GM12891 (cell line): ENCODE data around the gene SPTSSB.

Source experiments
- DNase-seq: peaks from one replicate; pipeline ENCODE4 v3.0.0; 2011; ENCODE audit warnings: low spot score; ENCODE audit not compliant: insufficient read length
- FAIRE-seq: peaks from 2 replicates; lab custom pipeline; 2011; peaks lifted over from hg19 to GRCh38; lab: Jason Lieb, UNC
- PAX5 ChIP-seq: IDR thresholded peaks from 2 replicates; pipeline ENCODE4 v1.6.1; 2011; ENCODE audit warnings: low read length, moderate library complexity, mild to moderate bottlenecking; ENCODE audit not compliant: insufficient read depth, severe bottlenecking
- POLR2A ChIP-seq: IDR thresholded peaks from 2 replicates; pipeline ENCODE4 v1.6.1; 2011; ENCODE audit warnings: low read depth, low read length, control low read depth
- POLR2AphosphoS5 ChIP-seq: IDR thresholded peaks from 2 replicates; pipeline ENCODE4 v1.6.1; 2011; ENCODE audit warnings: low read depth, low read length, control low read depth
- POU2F2 ChIP-seq: IDR thresholded peaks from 2 replicates; pipeline ENCODE4 v1.6.1; 2011; ENCODE audit warnings: low read depth, mild to moderate bottlenecking, control low read depth, low read length, moderate library complexity
- SPI1 ChIP-seq: IDR thresholded peaks from 2 replicates; pipeline ENCODE4 v1.6.1; 2011; ENCODE audit warnings: low read depth, low read length, control low read depth
- TAF1 ChIP-seq: IDR thresholded peaks from 2 replicates; pipeline ENCODE4 v1.6.1; 2011; ENCODE audit warnings: low read depth, low read length, control low read depth

The SPTSSB gene

DNA sequence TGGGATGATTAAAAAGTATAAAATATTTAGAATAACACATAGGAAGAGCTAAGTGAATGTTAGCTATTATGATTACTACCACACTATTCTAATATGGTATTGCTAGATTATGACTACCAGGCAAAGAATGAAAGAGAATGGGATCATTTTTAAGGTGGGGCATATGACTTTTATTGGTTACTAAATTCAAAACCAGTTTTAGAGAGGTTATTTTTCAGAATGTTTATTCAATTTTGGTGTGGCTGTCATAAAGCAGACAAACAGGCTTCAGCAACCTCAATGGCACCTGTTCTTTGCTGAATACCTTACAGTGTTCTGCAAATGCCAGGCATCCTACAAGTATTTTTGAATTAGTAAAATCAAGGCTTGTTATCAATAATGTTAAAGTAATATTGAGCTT lies 12.8 kb downstream of the SPTSSB start:
- FAIRE-seq (no peak), DNase-seq (no peak)
- TF ChIP-seq TAF1 (no peak), PAX5 (no peak), SPI1 (no peak), POU2F2 (no peak), POLR2AphosphoS5 (no peak), POLR2A (no peak)

DNA sequence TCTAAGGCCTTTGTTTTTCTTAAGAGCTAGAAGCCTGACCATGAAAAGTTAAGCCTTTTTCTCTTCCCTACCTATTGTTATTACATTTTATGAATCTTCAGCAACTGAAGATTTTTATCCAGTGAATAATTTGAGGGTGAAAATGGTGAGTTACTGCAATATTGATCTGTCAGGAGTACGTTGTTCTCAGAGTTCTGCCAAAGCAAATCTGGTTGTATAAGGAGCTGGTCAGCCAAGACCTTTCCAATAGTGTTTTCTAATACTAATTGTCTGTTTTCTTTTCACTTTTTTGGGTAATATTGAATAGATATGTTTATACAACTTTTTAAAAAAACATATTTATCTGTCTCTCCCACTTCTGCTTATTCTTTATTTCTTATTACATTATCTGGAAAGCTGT lies 15.0 kb downstream of the SPTSSB start:
- FAIRE-seq (no peak), DNase-seq (no peak)
- TF ChIP-seq SPI1 (no peak), POU2F2 (no peak), TAF1 (no peak), POLR2A (no peak), PAX5 (no peak), POLR2AphosphoS5 (no peak)

DNA sequence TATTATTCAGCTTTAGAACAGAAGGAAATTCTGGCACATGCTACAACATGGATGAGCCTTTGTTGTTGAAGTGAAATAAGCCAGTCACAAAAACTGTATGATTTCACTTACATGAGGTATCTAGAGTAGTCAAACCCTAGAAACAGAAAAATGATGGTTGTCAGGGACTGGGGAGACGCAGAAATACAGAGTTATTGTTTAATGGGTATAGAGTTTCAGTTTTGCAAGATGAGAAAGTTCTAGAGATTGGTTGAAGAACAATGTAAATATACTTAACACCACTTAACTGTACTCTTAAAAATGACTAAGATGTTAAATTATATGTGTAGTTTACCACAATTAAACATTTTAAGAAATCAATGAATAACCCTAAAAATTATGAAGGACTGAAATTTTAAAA lies 15.8 kb downstream of the SPTSSB start:
- FAIRE-seq (no peak), DNase-seq (no peak)
- TF ChIP-seq POLR2AphosphoS5 (no peak), POU2F2 (no peak), PAX5 (no peak), POLR2A (no peak), TAF1 (no peak), SPI1 (no peak)

DNA sequence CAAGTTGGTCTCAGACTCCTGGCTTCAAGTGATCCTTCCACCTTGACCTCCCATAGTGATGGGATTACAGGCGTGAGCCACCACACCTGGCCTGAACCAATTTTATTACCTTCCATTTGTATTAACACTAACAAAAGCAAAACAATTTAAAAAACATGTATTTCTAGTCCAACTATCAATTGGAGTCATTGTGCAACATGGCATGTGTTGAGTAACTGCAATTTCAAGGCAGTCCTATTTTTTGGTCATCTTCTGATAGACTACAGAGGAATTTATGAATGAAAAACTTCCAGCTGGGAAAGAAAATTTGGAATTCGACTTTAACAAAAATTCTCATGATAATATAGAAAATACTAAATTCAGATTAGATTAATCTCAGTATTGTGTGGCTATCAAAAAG lies 16.8 kb downstream of the SPTSSB start:
- DNase-seq (no peak), FAIRE-seq (no peak)
- no peak for TF ChIP-seq SPI1
- TF ChIP-seq POLR2AphosphoS5: no peak
- no peak for TF ChIP-seq PAX5
- TF ChIP-seq POU2F2: no peak
- TF ChIP-seq POLR2A: no peak
- no peak for TF ChIP-seq TAF1

DNA sequence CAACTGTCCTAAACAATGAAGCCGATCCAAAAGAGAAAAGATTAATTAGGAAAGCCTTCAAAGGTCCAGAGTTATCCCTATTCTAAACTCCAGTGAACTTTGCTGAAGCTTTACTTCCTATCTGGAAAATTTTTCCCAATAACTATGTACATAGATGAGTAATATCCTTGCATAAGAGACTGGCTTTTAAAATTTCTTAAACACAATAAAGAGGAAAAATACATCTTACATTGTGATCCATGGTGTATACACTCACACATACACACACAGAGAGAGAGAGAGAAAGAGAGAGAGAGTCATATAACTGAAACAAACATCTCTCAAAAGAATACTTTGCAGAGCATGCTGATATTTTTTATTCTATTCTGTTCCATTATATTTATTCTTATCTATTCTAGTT lies 20.0 kb downstream of the SPTSSB start:
- FAIRE-seq: no peak
- DNase-seq: no peak
- TF ChIP-seq POLR2AphosphoS5 (no peak), PAX5 (no peak), POU2F2 (no peak), POLR2A (no peak), TAF1 (no peak), SPI1 (no peak)

DNA sequence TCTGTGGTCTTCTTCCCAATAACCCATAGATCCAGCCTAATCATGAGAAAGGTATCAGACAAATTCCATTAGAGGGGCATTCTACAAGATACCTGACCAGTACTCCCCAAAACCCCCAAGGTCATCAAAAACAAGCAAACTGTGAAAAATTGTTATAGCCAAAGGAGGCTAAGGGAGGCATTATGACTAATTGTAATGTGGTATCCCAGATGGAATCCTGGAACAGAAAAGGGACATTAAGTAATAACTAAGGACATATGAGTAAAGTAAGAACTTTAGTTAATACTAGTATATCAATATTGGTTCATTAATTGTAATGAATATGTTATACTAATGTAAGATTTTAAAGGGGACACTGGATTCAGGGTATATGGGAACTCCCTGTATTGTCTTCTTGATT lies 20.4 kb downstream of the SPTSSB start:
- DNase-seq (no peak), FAIRE-seq (no peak)
- TF ChIP-seq TAF1 (no peak), POLR2A (no peak), POU2F2 (no peak), PAX5 (no peak), POLR2AphosphoS5 (no peak), SPI1 (no peak)

DNA sequence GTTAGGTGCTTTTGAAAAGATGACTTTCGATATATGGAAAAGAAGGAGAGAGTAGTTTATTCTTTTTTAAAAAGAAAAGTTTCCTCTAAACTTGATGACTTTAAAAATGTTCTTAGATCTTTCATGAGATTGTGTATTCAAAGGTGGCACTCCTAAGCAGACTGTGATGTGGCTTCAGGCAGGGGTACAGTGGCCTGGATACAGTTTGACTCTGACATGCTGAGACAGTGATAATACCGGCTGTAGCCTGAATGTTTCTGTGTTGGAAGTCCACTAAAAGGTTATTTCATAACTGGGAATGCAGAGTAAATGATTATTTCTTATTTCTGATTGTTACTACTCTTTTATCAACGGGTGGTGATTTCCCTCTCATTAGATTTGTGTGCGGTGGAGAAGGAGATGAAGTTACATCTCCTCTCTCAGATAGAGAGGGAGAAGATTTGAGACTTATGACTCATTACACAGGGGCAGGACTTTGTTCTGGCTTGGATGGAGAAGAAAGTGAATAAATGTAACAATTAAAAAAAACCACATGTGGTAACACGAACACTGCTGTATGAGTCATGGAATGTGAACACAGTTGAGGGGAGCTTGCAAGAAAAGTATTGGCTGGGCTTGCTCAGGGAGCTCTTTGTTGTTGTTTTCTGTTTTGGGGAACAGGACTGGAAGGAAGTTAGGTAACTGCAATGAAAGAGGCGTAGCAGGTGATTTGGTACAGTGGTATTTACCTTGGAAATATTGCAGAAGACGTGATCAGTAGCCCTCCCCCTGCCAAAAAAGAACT lies 21.6 kb downstream of the SPTSSB start:
- FAIRE-seq (no peak), DNase-seq (no peak)
- TF ChIP-seq POU2F2 (no peak), POLR2AphosphoS5 (no peak), SPI1 (no peak), PAX5 (no peak), TAF1 (no peak), POLR2A (no peak)

DNA sequence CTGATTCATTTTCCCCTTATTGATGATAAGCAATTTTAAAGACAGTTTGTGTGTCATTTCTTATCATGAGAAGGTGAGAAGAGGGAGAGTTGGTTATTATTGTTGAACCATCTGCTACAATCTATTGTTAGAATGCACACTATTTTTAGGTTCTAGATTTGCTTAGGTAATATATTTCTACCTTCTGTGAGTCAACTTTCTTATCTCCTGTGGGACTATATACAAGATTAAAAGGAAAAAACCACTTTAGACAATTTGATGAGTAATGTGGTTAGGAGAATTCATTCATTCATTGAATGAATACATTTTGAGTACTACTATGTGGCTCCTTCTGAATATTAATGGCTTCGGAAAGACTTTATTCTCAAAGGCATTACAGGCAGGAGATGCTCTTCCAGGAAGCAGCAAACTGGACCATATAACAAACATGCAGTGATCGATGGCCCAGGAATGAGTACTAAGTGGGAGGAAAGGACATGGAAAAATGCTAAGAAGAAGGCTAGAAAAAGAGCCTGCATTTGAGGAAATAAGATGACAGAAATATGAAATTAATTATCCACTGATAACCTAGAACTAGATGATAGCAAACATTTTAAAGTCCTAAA lies 22.4 kb downstream of the SPTSSB start:
- FAIRE-seq (no peak), DNase-seq (no peak)
- TF ChIP-seq TAF1: no peak
- no peak for TF ChIP-seq POLR2A
- TF ChIP-seq POLR2AphosphoS5: no peak
- TF ChIP-seq PAX5: no peak
- no peak for TF ChIP-seq POU2F2
- no peak for TF ChIP-seq SPI1

DNA sequence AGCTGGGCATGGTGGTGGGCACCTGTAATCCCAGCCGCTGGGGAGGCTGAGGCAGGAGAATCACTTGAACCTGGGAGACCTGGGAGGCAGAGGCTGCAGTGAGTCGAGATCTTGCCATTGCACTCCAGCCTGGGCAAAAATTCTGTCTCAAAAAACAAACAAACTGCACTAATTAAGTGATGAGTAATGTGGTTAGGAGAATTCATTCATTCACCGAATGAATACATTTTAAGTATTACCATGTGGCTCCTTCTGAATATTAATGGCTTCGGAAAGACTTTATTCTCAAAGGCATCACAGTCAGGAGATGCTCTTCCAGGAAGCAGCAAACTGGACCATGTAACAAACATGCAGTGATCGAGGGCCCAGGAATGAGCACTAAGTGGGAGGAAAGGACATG lies 23.6 kb downstream of the SPTSSB start:
- DNase-seq (no peak), FAIRE-seq (no peak)
- TF ChIP-seq POLR2AphosphoS5: no peak
- no peak for TF ChIP-seq SPI1
- no peak for TF ChIP-seq TAF1
- no peak for TF ChIP-seq POU2F2
- TF ChIP-seq POLR2A: no peak
- no peak for TF ChIP-seq PAX5

DNA sequence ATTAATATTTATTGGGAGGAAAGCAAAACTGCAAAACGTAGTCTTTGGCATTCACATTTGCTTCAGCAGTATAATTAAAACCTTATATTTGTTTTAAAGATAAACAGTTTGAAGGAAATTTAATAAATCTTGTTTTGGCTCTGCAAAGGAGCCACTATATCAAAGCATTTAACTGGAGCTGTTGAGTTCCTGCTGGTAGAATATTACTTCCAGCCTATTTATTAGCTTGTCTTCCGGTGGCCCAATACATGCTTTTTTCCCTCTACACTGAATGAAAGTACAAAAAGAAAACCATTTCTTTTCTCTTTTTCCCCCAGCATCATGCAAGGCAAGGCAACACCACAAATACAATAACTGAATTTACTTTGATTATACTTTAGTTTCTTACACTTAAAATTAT lies 26.3 kb downstream of the SPTSSB start:
- TF ChIP-seq POLR2AphosphoS5 (no peak), POU2F2 (no peak), TAF1 (no peak), PAX5 (no peak), SPI1 (no peak), POLR2A (no peak)
- FAIRE-seq (no peak), DNase-seq (no peak)
